ENCODE data around the gene PAH.

GRCh38 chr12:102793921-102794320, 123.1 kb downstream of the PAH start:
- TF ChIP-seq POLR2AphosphoS5 (IDR thresholded peaks at IDR 0.05) (no peak), CTCF (IDR thresholded peaks at IDR 0.05) (no peak)

All from breast epithelium (tissue), 3 donors.